Fibroblast of skin of right biceps (primary cell): ENCODE results near the gene CEP63.

ENCODE experiments used
- DNase-seq: peaks from one replicate; pipeline ENCODE4 v3.0.0-alpha.2; 2013

Gene CEP63

DNA sequence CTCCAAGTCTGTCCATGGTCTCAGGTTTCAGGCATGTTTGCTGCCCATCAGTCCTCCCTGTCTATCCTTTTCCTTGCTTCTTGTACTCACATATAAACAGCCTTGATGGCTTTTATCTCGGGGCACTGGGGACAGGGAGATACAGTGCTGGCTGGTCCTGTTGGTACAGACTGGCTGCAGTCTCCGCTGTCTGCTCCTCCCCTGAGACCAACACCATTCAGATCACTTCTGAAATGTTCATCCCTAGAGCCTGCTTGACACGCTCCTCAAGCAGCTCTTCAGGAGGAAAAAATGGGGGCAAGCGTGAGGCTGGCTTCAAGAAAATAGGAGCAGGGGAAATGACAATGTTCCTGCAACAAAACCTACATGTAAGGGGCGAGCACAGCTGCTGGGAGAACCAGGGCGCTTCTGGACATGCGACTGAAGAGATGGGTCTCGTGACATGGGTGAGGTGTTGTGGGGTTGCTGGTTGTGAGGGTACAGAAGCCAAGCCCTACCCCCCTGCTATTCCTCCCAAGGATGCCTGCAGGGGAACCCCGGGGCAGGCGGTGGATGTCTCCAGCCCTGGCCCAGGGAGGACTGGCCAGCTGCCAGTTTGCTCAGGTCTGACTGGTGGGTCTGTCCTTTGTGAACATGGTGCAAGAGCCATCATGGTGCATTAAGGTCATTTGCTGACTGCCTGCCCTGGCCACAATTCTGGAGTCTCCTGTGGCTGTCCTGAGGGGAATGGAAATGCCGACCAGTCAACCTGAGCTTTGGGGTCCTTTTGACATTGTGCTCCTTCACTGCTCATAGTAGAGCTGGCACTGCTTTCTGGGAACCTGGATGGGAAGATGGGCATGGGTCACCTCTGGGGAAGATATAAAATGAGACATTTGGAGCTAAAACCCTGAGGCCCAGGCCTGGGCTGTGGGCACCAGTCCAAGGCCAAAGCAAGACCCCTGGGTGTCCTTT lies 124.9 kb downstream of the CEP63 start:
- DNase-seq, result no peak

DNA sequence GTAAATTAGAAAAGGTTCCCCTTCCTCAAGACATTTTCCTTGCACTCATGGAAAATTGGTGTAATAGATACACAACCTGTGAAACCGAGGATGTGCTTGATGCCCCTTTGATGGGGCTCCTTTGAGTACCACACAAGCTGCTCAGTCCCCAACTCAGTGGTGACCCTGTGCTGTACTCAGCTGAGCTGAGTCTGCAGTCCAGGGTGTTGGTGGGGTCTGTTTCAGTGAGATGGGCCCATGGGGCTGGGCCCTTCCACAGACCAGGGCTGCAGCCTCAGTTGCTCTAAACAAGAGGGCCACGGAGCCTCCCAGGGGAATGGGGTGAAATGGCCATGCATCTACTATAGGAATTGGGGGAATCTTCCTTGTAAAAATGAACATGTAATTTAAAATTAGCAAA lies 125.7 kb downstream of the CEP63 start:
- DNase-seq, result no peak

DNA sequence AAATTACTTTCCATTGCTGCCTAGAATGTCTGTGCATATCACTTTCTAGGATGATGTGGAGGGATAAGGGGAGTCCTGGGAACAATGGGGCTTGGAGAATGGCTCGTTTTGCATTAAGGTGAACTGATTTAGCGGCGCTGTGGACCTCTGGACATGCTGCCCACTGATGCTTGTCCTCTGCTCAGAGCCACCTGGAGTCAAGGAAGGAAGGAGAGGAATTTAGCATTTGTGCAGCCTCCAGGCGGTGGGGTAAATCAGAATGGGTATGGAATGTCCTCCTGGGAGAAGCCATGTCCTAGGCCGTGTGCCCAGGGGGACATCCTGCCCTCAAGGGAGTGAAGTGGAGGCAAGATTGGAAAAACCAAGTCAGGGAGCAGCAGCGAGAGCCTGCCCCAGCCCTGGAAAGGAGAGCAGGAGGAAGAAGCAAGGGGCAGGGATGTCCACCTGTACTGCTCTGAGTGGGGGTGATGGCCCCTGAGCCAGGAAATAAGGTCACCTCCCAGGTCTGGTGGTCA lies 127.2 kb downstream of the CEP63 start:
- no peak for DNase-seq

DNA sequence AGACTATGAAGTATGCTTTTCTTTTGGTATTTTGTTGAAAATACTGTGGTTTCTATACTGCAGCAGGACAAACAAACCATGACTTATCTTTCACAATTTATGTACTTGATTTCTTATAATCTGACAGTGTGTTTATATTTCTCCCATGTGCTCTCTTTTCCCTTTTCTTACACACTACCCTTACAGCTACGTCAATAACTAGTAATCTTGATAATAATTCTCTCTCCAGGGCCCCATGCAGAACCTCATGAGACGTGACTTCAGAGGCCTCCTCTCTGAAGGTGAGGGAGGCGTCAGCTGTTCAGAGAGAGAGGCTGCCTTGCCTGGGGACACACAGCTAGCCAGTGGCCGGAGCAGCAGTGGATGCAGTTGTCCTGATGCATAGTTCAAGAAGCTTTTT lies 129.1 kb downstream of the CEP63 start:
- no peak for DNase-seq

DNA sequence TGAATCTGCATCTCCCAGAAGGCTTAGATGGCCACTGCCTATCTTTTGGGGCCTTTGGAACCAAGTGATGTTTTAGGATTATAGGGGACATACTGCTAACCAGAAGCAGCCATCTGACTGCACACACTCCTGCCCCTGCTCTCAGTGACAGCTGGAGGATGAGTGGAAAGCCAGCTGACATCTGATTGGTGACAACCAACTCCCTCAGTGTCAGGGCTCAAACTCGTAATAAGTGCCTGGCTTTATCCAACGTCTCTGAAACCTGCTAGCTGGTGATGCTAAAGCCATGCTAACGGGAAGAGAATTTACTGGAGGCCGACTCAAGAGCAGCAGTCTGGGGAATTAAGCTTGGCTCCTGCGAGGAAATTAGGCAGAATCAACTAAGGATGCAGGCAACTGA lies 129.9 kb downstream of the CEP63 start:
- DNase-seq, result no peak

DNA sequence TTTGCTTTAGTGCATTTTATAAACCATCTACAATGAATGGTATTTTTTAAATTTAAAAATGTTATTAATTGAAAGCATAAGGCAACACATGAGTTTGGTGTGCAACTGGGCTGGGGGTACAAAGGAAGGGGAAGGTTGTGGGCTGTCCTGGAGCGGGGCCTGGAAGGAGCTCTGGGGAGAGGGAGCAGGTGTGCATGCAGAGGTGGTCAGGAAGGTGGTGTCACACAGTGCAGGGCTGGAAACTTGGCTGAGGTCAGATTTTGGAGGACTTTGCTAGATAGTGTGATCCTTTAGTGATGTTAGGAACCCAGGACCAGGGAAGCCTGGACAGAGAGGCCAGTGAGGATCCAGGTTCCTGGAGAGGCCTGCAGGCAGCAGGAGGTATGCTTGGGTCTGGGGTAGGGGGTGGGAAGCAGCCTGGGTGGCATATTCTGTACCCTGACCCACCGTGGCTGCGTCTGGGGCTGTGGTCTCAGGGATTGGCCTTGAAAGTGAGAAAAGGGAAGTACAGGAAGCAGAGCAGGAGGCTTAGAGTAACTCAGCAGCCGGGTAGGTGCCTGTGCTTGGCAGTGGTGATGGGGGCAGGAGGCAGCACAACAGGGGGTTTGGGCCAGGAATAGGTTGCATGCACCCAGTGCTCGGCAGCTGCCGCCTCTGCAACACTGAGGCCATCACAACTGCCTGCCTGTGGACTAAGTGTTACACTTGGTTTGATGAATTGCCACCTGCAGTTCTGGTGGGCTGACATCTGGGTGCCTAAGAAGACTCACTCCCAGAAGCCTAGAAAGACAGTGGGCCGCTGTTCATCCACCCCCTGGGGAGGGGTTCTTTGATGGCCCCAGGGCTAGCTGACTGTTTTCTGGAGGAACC lies 132.0 kb downstream of the CEP63 start:
- DNase-seq, result no peak

DNA sequence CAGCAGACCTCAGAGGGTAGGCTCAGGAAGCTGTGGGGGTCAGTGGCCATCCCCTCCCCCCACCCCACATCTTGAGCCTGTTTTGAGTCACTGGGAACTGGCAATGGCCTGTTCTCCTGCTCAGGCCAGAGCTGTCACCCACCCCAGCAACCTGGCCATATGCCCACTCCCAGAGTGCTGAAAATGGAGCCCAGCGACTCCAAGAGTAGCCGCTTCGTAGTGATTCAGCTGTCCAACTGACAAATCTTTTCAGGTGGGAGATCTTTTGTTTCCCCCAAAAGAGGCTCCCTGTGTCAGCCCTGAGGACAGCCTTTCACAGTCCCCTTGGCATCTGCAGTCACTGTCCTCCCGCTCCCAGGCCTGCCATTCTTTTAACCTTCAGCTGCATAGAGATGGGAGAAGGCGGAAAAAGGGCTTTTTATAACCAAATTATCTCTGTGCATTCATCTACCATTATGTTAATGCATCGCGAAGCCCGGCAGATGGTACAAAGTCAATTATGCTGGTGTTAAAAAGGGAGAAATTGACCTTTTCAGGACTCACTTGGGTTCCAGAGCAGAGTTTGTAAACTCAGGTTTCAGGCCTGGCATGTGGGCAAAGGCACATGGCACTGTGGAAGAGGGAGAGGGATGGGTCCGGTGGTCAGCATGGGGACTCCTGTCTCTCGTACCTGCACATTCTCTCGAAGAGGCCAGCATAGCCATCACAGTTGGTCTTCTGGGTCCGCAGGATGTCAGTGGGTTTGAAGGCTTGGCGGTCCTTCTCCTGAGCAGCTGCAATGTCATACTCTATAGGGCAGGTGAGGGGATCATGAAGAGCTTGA lies 132.8 kb downstream of the CEP63 start:
- DNase-seq, result no peak

DNA sequence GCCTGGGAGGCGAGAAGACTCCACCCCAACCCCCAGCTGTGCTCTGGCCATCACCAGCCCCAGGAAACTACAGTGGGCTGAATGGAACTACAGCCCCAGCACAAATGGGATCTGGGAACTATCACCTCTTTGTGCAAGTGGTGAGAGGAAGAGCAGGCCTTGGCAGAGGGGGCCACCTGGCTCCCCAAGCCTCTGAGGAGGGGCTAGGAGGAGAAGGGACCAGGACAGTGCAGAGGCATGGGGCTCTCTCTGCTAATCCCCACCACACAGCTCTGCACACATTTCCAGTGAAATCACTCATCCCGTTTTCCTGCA lies 133.4 kb downstream of the CEP63 start:
- no peak for DNase-seq

DNA sequence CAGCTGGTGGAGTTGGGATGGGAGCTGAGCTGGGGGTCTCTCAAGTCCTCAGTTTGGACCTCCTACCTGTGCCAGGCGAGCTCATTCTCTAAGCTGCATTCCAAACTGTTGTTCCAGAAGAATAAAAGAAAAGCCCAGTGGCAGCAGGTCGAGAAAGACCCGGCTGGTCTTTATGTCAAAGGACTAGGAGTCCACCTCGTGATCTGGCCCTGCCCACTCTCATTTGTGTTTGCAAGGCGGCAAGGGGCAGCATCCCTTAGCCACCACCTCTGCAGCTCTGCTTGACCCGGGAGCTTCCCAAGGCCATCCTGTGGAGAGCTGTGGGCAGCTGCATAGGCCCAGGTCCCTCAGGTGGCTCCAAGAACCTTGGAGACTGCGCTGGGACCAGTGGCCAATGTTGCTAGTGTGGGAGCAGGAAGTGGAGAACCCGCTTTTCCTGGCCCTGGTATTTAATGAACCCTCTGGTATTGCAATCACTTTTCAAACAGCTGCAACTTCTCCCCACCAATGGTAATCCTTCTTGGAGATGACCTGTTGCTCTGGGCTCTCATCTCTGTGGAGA lies 134.1 kb downstream of the CEP63 start:
- DNase-seq, result no peak

DNA sequence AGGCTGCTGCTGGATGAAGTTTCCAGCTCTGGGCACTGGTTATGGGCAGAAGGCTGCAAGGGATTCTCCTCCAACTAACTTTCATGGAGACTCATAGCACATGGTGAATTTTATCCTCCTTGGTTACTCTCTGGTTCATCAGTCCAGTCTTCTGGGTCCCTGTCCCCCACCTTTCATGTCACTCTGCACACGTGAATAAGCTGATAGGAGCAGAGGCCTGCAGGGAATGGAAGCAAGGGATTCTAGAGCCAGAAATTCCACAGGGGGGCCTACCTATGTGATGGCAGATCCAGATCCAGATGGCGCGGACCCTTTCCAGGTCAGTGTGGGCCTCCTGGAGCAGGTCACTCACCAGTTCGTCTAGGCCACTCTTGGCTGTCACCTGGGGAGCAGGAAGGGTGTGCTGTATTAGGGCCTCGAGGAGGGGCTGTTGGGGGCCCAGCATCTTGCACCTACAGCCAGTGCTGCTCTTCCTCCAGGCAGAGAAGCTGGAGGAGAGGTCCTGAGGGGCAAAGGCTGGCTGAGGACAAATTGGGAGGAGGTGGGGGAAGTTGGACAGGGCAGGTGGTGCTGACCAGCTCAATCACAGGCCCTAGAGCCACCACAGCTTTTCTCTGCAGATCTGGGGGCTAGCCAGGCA lies 134.7 kb downstream of the CEP63 start:
- no peak for DNase-seq

DNA sequence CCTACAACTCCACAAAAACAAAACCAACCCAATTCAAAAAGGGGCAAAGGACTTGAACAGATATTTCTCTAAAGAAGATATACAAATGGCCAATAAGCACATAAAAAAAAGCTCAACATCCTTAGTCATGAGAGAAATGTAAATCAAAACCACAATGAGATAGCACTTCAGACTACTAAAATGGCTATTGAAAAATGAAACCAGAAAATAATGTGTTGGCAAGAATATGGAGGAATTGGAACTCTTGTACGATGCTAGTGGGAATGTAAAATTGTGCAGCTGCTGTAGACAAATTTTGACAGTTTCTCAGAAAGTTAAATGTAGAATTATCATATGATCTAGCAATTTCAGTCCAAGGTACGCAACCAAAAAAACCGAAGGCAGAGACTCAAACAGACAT lies 136.0 kb downstream of the CEP63 start:
- DNase-seq, result no peak

DNA sequence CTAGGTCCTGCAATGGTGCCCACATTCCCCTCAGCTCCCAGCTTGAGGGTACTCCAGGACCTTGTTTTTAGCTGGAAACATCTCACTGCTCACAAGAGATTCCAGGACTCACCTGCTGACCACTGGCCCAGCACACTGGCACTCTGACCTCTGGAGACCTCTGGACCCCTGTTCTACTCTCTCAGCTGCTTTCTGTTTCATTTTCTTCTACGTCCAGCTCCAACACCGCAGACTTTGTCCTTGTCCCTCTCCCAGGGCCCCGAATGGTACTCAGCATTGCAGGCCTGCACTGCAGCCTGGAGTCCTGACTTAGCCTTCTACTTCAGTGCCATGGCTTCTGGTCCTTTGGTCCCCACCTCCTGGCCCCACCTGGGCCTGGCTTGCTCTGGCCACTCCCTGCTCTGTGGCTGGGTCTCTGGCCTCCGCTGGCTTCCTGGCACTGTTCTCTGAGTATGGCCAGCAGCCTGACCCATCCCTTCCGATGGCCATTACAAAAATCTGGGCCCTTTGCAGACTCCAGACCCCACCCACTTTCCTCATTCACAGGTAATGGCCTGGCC lies 137.0 kb downstream of the CEP63 start:
- no peak for DNase-seq

DNA sequence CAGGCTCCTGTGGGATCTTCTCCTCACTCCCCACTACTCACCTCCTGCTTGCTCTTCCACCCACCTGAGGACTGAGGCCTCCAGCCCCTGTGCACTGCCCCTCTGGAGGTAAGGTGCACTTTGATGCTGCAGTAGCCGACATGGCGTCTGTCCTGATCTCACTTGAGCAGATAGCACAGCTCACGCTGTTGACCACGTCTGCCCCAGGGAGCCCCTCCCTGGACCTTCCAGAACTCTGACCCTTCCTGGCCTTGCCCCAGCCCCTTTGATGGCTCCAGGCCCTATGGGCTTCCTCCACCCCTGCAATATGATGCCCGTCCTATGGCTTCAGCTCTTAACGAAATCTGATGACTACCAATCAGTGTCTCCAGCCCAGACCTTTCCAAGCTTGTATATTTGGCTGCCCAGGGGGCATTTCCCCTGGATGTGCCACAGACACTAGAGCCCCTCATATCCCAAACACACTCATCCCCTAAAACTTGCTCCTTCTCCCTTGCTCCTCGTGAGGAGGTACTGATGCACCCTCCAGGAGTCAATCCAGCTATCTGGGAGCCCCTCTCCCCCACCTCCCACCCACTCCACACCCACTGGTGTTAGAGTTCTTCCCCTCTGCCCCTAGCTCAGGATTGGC lies 137.9 kb downstream of the CEP63 start:
- DNase-seq, result no peak
